Peyer's patch (tissue), 4 donors: Measurements from ENCODE around the gene FRMD5.

Source experiments
- CTCF ChIP-seq, 6 experiments: fragments of 450-650 bp in 4 of 6; fragments of 200-600 bp in 2 of 6; sonication (generic) in 1 of 6; IDR thresholded peaks; one replicate each; pipeline ENCODE4 v1.5.1; 2017 to 2019; ENCODE audit warnings: antibody characterized with exemption in 6 of 6, mild to moderate bottlenecking in 3 of 6, moderate library complexity in 1 of 6
- POLR2A ChIP-seq, 2 donors: fragments of 450-650 bp; IDR thresholded peaks; one replicate each; pipeline ENCODE4 v1.5.1; 2017; ENCODE audit warnings: antibody characterized with exemption in 2 of 2, mild to moderate bottlenecking in 2 of 2, moderate library complexity in 2 of 2

GRCh38 chr15:44173813-44174212 is 21.3 kb downstream of the FRMD5 start:
- TF ChIP-seq POLR2A (IDR thresholded peaks at IDR 0.05), result no peak
- no peak for TF ChIP-seq CTCF (IDR thresholded peaks at IDR 0.05)
